HG03175 (cell line): ENCODE measurements around the gene EPHX1.

ENCODE experiments used
- ATAC-seq: cut with Tn5 transposase; IDR thresholded peaks from one replicate; pipeline ENCODE4 v1.9.1; 2021; ENCODE audit warnings: mild to moderate bottlenecking, moderate library complexity; ENCODE audit not compliant: unreplicated experiment

The EPHX1 gene

DNA sequence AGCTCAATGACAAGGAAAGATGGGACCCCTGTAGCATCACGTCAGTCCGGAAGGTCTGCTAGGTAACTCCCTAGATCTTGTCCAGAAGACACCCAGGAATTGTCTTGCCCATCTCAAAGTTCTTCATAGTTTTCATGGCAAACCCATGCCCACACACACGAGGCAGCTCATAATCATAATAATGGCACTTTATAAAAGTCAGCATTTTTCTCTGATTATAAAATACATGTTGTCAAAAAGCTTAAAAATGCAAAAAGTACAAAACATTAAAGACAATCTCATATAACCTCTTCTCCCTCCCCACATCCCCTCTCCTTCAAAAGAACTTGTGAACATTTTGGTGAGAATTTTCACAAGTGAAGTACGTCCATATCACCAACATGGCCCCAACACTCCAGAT lies 30.8 kb downstream of the EPHX1 start:
- no peak for ATAC-seq

GRCh38 chr1:225842074-225842473 lies 32.1 kb downstream of the EPHX1 start:
- no peak for ATAC-seq

GRCh38 chr1:225842788-225843425 lies 33.0 kb downstream of the EPHX1 start:
- no peak for ATAC-seq

GRCh38 chr1:225843426-225843795 lies 33.5 kb downstream of the EPHX1 start:
- ATAC-seq = no peak

- ATAC-seq = no peak
Observed at GRCh38 chr1:225844236-225845061, 34.5 kb downstream of the EPHX1 start.

GRCh38 chr1:225845097-225845496 lies 35.2 kb downstream of the EPHX1 start:
- no peak for ATAC-seq

GRCh38 chr1:225845571-225846259 lies 35.8 kb downstream of the EPHX1 start:
- no peak for ATAC-seq

DNA sequence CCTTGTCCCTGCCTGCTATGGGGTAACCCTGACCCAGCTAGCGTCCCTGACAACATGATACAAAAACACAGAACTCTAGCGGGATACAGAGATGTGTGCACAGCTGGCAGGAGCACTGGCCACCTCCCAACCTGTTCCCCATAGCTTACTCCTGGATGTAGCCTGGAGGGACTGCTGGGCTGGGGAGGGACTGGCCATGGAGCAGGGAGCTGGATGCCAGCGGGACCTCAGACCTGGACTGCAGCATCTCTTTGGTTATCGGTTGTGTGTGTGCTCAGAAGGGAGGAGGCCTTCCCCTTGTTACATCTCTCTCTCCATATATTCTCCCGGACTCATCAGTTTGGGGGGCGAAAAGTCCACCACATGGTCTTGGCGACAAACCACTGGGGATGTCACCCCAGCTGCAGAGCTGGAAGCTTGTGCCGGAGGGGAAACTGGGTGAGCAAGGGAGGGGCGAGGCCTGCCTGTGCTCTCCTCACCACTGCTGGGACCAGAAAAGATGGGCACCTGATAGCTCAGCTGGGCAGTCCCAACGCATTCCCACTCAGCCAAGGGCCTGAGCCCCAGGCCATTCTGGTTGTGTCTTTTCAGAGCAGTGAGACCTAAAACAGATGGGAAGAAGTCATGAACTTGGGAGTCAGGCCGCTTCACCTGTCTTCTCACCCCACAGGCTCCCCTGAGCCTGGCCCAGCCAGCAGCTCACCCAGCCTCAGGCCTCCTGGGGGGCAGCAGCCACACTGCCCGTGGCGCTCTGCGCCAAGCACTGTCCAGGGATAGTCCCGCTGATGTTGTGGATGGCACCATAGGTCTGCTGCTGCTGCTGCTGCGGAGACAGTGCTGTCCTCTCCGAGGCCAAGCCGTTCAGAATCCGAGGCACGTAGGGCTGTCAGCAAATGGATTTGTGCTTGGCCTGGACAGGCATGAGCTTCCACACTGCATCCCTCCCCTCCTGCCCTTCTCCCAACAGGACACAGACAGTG lies 36.7 kb downstream of the EPHX1 start:
- ATAC-seq = no peak

DNA sequence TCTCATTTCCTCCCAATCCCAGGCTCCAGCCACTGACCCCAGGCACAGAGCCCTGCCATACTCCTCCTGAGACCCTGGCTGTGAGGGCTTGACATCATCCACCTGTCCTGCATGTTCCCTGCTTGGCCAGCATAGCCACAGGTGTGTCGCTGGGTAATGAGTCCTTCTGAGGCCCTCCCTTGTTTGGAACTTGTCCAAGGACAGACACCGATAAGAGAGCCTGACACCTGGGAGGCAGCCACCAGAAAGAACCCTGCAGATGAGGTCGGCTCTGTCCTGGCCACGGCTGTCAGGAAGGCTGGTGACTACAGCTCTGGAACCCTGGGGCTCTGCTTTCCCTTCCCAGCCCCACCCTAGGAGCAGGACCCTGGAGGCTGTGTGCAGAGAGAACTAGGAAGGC lies 37.7 kb downstream of the EPHX1 start:
- ATAC-seq = peak; percentile 7

GRCh38 chr1:225848030-225848955 lies 38.4 kb downstream of the EPHX1 start:
- peak; percentile 54 for ATAC-seq

GRCh38 chr1:225849925-225850324 lies 40.0 kb downstream of the EPHX1 start:
- ATAC-seq = no peak

DNA sequence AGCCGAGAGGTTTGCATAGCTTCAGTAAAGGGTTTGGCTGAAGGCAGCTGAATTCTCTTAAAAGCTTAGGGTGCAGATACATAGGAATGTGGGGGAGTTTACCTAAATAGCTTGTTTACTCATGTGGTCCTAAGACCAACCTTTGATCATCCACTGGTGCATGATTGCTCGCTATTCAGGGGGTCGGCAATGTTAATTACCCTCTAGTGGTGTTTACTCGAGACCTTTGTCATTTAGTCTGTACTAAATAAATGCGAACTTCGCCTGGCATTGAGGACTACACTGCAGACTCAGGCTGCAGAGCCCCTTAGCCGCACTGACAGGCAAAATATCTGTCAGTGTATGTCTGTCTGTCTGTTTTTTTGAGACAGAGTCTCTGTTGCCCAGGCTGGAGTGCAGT lies 40.4 kb downstream of the EPHX1 start:
- no peak for ATAC-seq

DNA sequence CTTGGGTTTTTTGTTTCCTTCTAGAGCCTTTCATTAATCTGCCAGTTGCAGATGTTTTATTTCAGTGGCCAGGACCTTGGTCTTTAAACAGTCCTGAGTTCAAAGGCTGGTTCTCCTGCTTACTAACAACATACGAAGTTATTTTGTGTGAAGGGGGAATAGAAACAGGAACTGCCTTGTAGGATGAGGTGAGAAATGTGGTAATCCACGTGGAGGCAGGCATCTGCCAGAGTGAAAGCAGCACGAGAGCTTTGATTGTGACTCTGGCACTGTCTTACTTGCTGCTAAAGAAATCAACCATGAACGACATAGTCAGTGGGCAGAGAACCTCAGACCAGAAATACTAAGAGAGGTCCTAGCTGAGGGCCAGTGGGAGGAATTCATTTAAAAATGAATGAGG lies 41.9 kb downstream of the EPHX1 start:
- peak; percentile 71 for ATAC-seq

- no peak for ATAC-seq
Observed at GRCh38 chr1:225852413-225853124, 42.6 kb downstream of the EPHX1 start.

GRCh38 chr1:225853441-225853840 lies 43.5 kb downstream of the EPHX1 start:
- no peak for ATAC-seq

GRCh38 chr1:225855503-225856300 lies 45.8 kb downstream of the EPHX1 start:
- no peak for ATAC-seq

GRCh38 chr1:225857256-225857655 lies 47.3 kb downstream of the EPHX1 start:
- ATAC-seq = no peak

DNA sequence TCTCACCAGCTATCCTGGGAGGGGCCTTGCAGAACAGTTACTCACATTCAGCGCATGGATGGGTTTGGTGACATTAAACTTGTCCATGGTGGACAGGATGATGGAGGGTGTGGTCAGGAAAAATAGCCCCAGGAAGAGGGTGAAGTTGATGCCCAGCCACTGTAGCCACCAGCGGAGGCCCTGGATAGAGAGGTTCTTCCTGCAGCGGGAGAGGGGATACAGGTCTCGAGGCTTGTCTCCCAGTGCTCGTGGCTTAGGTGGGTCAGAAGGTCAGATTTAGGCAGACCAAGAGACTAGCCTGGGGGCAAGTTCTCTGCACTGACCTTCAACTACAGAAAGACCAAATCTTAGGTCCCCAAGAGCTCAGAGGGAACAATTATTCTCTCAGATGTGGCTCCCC lies 49.2 kb downstream of the EPHX1 start:
- ATAC-seq = no peak
